ENCODE results near the gene JAZF1. TPM values are rescaled to one million over a fixed set of nuclear protein-coding genes. Genes with fewer than 3 reads are reported as not detected.

The JAZF1 gene
- total and polyA plus RNA-seq, 2 of the 8 experiments (the other 6 are each of a cell fraction or from before 2014, with no cell fraction given): 2.6 to 21.8 TPM

DNA sequence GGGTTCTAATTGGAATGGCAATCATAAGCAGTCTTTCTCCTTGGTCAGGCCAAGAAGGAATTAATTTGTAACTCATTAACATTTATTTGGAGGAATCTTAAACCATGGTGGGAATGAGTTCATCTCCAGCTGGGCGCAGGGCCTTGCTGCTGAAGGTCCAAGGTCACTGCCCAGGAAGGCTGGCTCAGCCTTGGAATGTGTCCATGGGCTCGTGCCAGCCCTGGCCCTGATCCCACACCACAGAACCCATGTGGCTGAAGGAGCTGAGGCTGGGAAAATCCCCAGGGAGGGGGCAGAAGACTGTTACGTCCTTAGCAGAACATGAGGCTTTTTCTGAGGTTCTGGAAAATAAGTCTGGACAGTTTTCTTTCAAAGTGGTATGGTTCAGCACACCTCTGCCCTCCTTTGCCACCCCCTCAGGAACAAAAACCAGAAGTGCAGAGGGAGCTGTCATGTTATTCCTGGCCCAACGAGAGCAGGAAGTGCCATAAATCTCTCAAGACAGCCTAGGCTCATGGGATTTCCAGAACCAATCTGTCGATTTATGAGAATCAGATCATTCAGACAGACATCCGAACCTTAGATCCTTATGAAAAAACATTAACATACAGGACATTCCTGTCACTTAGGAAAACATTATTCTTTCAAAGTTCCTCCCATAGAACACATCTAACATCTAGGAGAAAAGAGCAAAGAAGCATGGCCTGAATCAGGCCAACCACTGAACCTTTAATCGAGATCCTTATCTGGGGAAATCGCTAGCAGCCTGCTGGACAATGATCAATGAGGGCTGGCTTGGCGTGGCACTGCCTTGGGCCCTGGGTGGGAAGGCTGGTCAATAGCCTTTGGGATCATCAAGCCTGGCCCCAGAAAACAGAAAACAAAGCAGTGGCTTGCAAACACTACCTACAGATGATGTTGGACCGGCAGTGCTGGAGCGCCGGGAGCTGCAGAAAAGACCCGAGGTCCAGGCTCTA lies 306.3 kb downstream of the JAZF1 start:
- no peak overlapping the region for H3K23ac ChIP-seq (ENCODE audit: insufficient read length)
- no peak for TF ChIP-seq BCL11A (IDR thresholded peaks at IDR 0.05; ENCODE audit: low read depth in 2 of 2, low read length in 2 of 2)
- TF ChIP-seq TAF1 (IDR thresholded peaks at IDR 0.05; ENCODE audit: low read depth, low read length): no peak
- TF ChIP-seq HDAC6 (IDR thresholded peaks at IDR 0.05; ENCODE audit: low read depth, low read length): no peak
- no peak for TF ChIP-seq ASH2L (IDR thresholded peaks at IDR 0.05; ENCODE audit: low read length)
- no peak for TF ChIP-seq BACH1 (IDR thresholded peaks at IDR 0.05; ENCODE audit: low read length)
- no peak for TF ChIP-seq EP300 (IDR thresholded peaks at IDR 0.05; ENCODE audit: borderline replicate concordance in 1 of 2, low read depth in 2 of 2, low read length in 2 of 2)
- no peak for TF ChIP-seq PHF8 (conservative IDR thresholded peaks at IDR 0.05; ENCODE audit: low read depth, low read length)
- no peak for TF ChIP-seq TAF7 (optimal IDR thresholded peaks at IDR 0.05; ENCODE audit: borderline replicate concordance, low read depth, low read length)
- TF ChIP-seq, protein P1, sequence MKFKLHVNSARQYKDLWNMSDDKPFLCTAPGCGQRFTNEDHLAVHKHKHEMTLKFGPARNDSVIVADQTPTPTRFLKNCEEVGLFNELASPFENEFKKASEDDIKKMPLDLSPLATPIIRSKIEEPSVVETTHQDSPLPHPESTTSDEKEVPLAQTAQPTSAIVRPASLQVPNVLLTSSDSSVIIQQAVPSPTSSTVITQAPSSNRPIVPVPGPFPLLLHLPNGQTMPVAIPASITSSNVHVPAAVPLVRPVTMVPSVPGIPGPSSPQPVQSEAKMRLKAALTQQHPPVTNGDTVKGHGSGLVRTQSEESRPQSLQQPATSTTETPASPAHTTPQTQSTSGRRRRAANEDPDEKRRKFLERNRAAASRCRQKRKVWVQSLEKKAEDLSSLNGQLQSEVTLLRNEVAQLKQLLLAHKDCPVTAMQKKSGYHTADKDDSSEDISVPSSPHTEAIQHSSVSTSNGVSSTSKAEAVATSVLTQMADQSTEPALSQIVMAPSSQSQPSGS (IDR thresholded peaks at IDR 0.05; ENCODE audit: low read length): no peak
- no peak for TF ChIP-seq CTBP2 (IDR thresholded peaks at IDR 0.05; ENCODE audit: borderline replicate concordance, insufficient read depth, insufficient read length, low read length)

More for the DNA sequence above, 306.3 kb downstream of the JAZF1 start:
- ChIA-PET CTCF (ENCODE audit: partially characterized antibody) (no interaction called here), POLR2A (ENCODE audit: partially characterized antibody) (interaction anchor here (1.1 kb wide), 1 partner anchor 7 kb away, joined by 3 read pairs; no protein-coding TSS in a partner anchor)
- no peaks in the 10 kb centered on the region for H3K79me2 ChIP-seq (ENCODE audit: control insufficient read depth in 1 of 2, insufficient read depth in 2 of 2, low read length in 2 of 2)
- H4K8ac ChIP-seq (ENCODE audit: extremely low read depth, insufficient read depth, low read length): no peak overlapping the region
- H3K27ac ChIP-seq (ENCODE audit: low read depth, low read length): peak overlapping the region; percentile 44; the same call in 1 of the 2 replicates
- no peak overlapping the region for H3K4ac ChIP-seq (replicated peaks; ENCODE audit: insufficient read length, low read depth, low read length)
- no peak overlapping the region for H2BK15ac ChIP-seq (ENCODE audit: low read length)
- H3K18ac ChIP-seq (ENCODE audit: extremely low read depth, low read length): no peak overlapping the region
- peaks cover 0 to 2% (median 0%) of the 10 kb centered on the region in 4 experiments; a peak in 3 of 7 replicates for H3K4me1 ChIP-seq (replicated peaks in 1 of 4; ENCODE audit: control insufficient read depth in 3 of 4, insufficient read depth in 4 of 4, low read length in 3 of 4)
- H2AFZ ChIP-seq (ENCODE audit: low read length): no peak overlapping the region
- FAIRE-seq (no peak), DNase-seq (ENCODE audit: low read depth in 1 of 2, low spot score in 2 of 2) (no peak)
- no peaks in the 10 kb centered on the region for H3K23me2 ChIP-seq (ENCODE audit: low read depth, low read length)
- H3K9me3 ChIP-seq (ENCODE audit: insufficient read depth in 2 of 2, low read depth in 1 of 2, low read length in 1 of 2): no peaks in the 10 kb centered on the region
- no peak overlapping the region for H4K5ac ChIP-seq (ENCODE audit: insufficient read length, low read depth, low read length)
- H3K79me1 ChIP-seq (ENCODE audit: low read depth, low read length): no peaks in the 10 kb centered on the region
- H3K4me3 ChIP-seq (ENCODE audit: extremely low read depth in 1 of 4, insufficient read depth in 2 of 4, low read depth in 3 of 4, low read length in 4 of 4): no peak overlapping the region
- no peak overlapping the region for H3K14ac ChIP-seq (ENCODE audit: insufficient read length)
- no peak overlapping the region for H2AK5ac ChIP-seq (ENCODE audit: low read depth, low read length)
- H3K9ac ChIP-seq (replicated peaks in 1 of 4; ENCODE audit: extremely low read depth in 1 of 4, low read depth in 3 of 4, low read length in 3 of 4): no peak overlapping the region
- H3K56ac ChIP-seq (replicated peaks; ENCODE audit: insufficient read length, low read depth, low read length): no peak overlapping the region
- H2BK12ac ChIP-seq (ENCODE audit: low read depth, low read length): no peak overlapping the region
- H4K91ac ChIP-seq (replicated peaks; ENCODE audit: insufficient read length, low read length): no peak overlapping the region
- H4K20me1 ChIP-seq (replicated peaks in 1 of 2; ENCODE audit: control insufficient read depth in 1 of 2, insufficient read depth in 2 of 2, low read length in 2 of 2): no peaks in the 10 kb centered on the region
- H3K36me3 ChIP-seq (ENCODE audit: control insufficient read depth in 2 of 4, insufficient read depth in 4 of 4, low read length in 3 of 4): no peaks in the 10 kb centered on the region
- H3K4me2 ChIP-seq (ENCODE audit: insufficient read depth in 1 of 2, low read depth in 2 of 2, low read length in 2 of 2): no peak overlapping the region
- 86% methylated on average over 13 of the region's 13 CpGs; no CpG with 5 or more reads in 1 of the 2 experiments for WGBS, 2 experiments (ENCODE audit: extremely low coverage in 1 of 2, insufficient coverage in 1 of 2, insufficient read length in 1 of 2, insufficient replicate concordance in 2 of 2, low coverage in 1 of 2, low lambda C conversion rate in 2 of 2, missing lambda C conversion rate in 1 of 2)
- H2BK5ac ChIP-seq (ENCODE audit: low read depth, low read length): no peak overlapping the region
- H2BK20ac ChIP-seq (ENCODE audit: low read length): no peak overlapping the region
- no peak overlapping the region for H2BK120ac ChIP-seq (replicated peaks; ENCODE audit: low read depth, low read length)
- no peaks in the 10 kb centered on the region for H3K27me3 ChIP-seq (replicated peaks in 1 of 4; ENCODE audit: control insufficient read depth in 3 of 4, extremely low read depth in 1 of 4, insufficient read depth in 3 of 4, low read length in 3 of 4)

All from H1 (cell line).